GM21529 (cell line): ENCODE data around the gene DGCR2.
A peak's percentile ranks its signal among the peaks of the same experiment; 100 is the strongest.

Experiments used
- ATAC-seq: cut with Tn5 transposase; IDR thresholded peaks from one replicate; pipeline ENCODE4 v1.9.1; 2021; ENCODE audit not compliant: unreplicated experiment

DGCR2 gene

GRCh38 chr22:19128009-19128401 lies 5.8 kb upstream of the DGCR2 start:
- ATAC-seq = no peak

GRCh38 chr22:19127329-19128008 lies 5.3 kb upstream of the DGCR2 start:
- ATAC-seq = no peak

GRCh38 chr22:19126309-19127273 lies 4.4 kb upstream of the DGCR2 start:
- ATAC-seq = no peak

GRCh38 chr22:19125474-19126308 lies 3.5 kb upstream of the DGCR2 start:
- no peak for ATAC-seq

- no peak for ATAC-seq
These were observed 2.8 kb upstream of the DGCR2 start for GRCh38 chr22:19125011-19125410.

- no peak for ATAC-seq
These were observed 2.2 kb upstream of the DGCR2 start for GRCh38 chr22:19124377-19124776.

GRCh38 chr22:19123936-19124335 lies 1.7 kb upstream of the DGCR2 start:
- ATAC-seq = no peak

- no peak for ATAC-seq
These were observed 710 bp upstream of the DGCR2 start for GRCh38 chr22:19122752-19123492.

- peak; percentile 18 for ATAC-seq
These were observed 525 bp downstream of the DGCR2 start for GRCh38 chr22:19121631-19122142.

- no peak for ATAC-seq
These were observed 1.2 kb downstream of the DGCR2 start for GRCh38 chr22:19120829-19121630.

GRCh38 chr22:19119949-19120348 lies 2.3 kb downstream of the DGCR2 start:
- ATAC-seq = no peak

- peak; percentile 50 for ATAC-seq
These were observed 3.8 kb downstream of the DGCR2 start for GRCh38 chr22:19118329-19118880.

- ATAC-seq = no peak
These were observed 5.1 kb downstream of the DGCR2 start for GRCh38 chr22:19117111-19117512.

GRCh38 chr22:19115628-19116027 lies 6.6 kb downstream of the DGCR2 start:
- ATAC-seq = no peak

- ATAC-seq = no peak
These were observed 7.1 kb downstream of the DGCR2 start for GRCh38 chr22:19114984-19115552.

- no peak for ATAC-seq
These were observed 8.8 kb downstream of the DGCR2 start for GRCh38 chr22:19113429-19113828.

- no peak for ATAC-seq
These were observed 10.6 kb downstream of the DGCR2 start for GRCh38 chr22:19111584-19111983.

GRCh38 chr22:19111140-19111539 lies 11.1 kb downstream of the DGCR2 start:
- ATAC-seq = no peak

- ATAC-seq = no peak
These were observed 11.6 kb downstream of the DGCR2 start for GRCh38 chr22:19110646-19111045.
